Measurements from ENCODE around the gene ASMTL.
"Not testable (repeated sequence)": the region's sequence is repeated elsewhere in the genome, so short reads cannot be mapped to it uniquely, and the experiment has no call there.

Gene ASMTL

GRCh38 chrX:1388651-1389050 lies 64.1 kb downstream of the ASMTL start:
- Mint-ChIP-seq H3K27me3 (no peaks in the 10 kb centered on the region), H3K4me1 (peaks cover 56% of the 10 kb centered on the region), H3K4me3 (peak overlapping the region; percentile 21 to 71), H3K9me3 (no peaks in the 10 kb centered on the region), H3K27ac (peak overlapping the region in 1 of 2 donors; percentile 93)
- DNase-seq (no peak), ATAC-seq (no peak)

GRCh38 chrX:1387141-1387776 lies 65.5 kb downstream of the ASMTL start:
- no peaks in the 10 kb centered on the region for H3K9me3 Mint-ChIP-seq
- DNase-seq (peak in 1 of 2 donors; percentile 13), ATAC-seq (no peak)
- peak overlapping the region in 1 of 2 donors; percentile 93 for H3K27ac Mint-ChIP-seq
- H3K4me1 Mint-ChIP-seq = peaks cover 50% of the 10 kb centered on the region
- no peaks in the 10 kb centered on the region for H3K27me3 Mint-ChIP-seq
- H3K4me3 Mint-ChIP-seq = peak overlapping the region; percentile 21 to 33

GRCh38 chrX:1386338-1387127 lies 66.2 kb downstream of the ASMTL start:
- peak overlapping the region in 1 of 2 donors; percentile 84 for H3K27ac Mint-ChIP-seq
- H3K4me3 Mint-ChIP-seq = no peak overlapping the region
- H3K9me3 Mint-ChIP-seq = no peaks in the 10 kb centered on the region

GRCh38 chrX:1385253-1386223 lies 67.2 kb downstream of the ASMTL start:
- peaks cover 44% of the 10 kb centered on the region for H3K4me1 Mint-ChIP-seq
- ATAC-seq (no peak), DNase-seq (peak in 1 of 2 donors; percentile 11)
- no peaks in the 10 kb centered on the region for H3K27me3 Mint-ChIP-seq
- H3K4me3 Mint-ChIP-seq = no peak overlapping the region
- peak overlapping the region in 1 of 2 donors; percentile 84 for H3K27ac Mint-ChIP-seq
- no peaks in the 10 kb centered on the region for H3K9me3 Mint-ChIP-seq

More at GRCh38 chrX:1386338-1387127, 66.2 kb downstream of the ASMTL start:
- no peak for ATAC-seq
- Mint-ChIP-seq H3K27me3 (no peaks in the 10 kb centered on the region), H3K4me1 (peaks cover 54% of the 10 kb centered on the region)
- peak in 1 of 2 donors; percentile 13 for DNase-seq

- Mint-ChIP-seq H3K4me3 (no peak overlapping the region), H3K27me3 (no peaks in the 10 kb centered on the region)
Measured at GRCh38 chrX:1384658-1385252, 68.0 kb downstream of the ASMTL start.

GRCh38 chrX:1380672-1381233 lies 72.0 kb downstream of the ASMTL start:
- Mint-ChIP-seq H3K4me1 (peaks cover 6% of the 10 kb centered on the region), H3K4me3 (no peak overlapping the region), H3K27me3 (no peaks in the 10 kb centered on the region), H3K27ac (peak overlapping the region in 1 of 2 donors; percentile 27), H3K9me3 (no peaks in the 10 kb centered on the region)
- ATAC-seq = peak; percentile 41
- DNase-seq = peak in 1 of 2 donors; percentile 18

More at GRCh38 chrX:1384658-1385252, 68.0 kb downstream of the ASMTL start:
- DNase-seq = no peak
- ATAC-seq = no peak
- Mint-ChIP-seq H3K4me1 (peaks cover 39% of the 10 kb centered on the region), H3K9me3 (no peaks in the 10 kb centered on the region), H3K27ac (peak overlapping the region in 1 of 2 donors; percentile 59)

- peak; percentile 65 for ATAC-seq
- no peaks in the 10 kb centered on the region for H3K9me3 Mint-ChIP-seq
- peaks cover 6% of the 10 kb centered on the region for H3K4me1 Mint-ChIP-seq
- no peak overlapping the region for H3K4me3 Mint-ChIP-seq
- peak overlapping the region in 1 of 2 donors; percentile 93 for H3K27ac Mint-ChIP-seq
- H3K27me3 Mint-ChIP-seq = no peaks in the 10 kb centered on the region
- DNase-seq = peak in 1 of 2 donors; percentile 14
Measured at GRCh38 chrX:1378306-1378759, 74.4 kb downstream of the ASMTL start.

- DNase-seq = no peak
- no peak for ATAC-seq
- Mint-ChIP-seq H3K27me3 (no peaks in the 10 kb centered on the region), H3K9me3 (no peaks in the 10 kb centered on the region), H3K27ac (peak overlapping the region; percentile 73 to 74), H3K4me1 (peaks cover 9% of the 10 kb centered on the region), H3K4me3 (no peak overlapping the region)
Measured at GRCh38 chrX:1368385-1368698, 84.4 kb downstream of the ASMTL start.

GRCh38 chrX:1366363-1366762 lies 86.3 kb downstream of the ASMTL start:
- not testable (repeated sequence) for H3K4me3 Mint-ChIP-seq, H3K27me3 Mint-ChIP-seq, H3K4me1 Mint-ChIP-seq, ATAC-seq, H3K9me3 Mint-ChIP-seq, H3K27ac Mint-ChIP-seq, DNase-seq

- ATAC-seq (no peak), DNase-seq (no peak)
- H3K4me3 Mint-ChIP-seq = no peak overlapping the region
- H3K9me3 Mint-ChIP-seq = peaks cover 3 to 9% of the 10 kb centered on the region in 2 donors
- H3K4me1 Mint-ChIP-seq = no peaks in the 10 kb centered on the region
- H3K27me3 Mint-ChIP-seq = no peaks in the 10 kb centered on the region
- peak overlapping the region; percentile 0 to 67 for H3K27ac Mint-ChIP-seq
Measured at GRCh38 chrX:1361910-1362309, 90.8 kb downstream of the ASMTL start.

- Mint-ChIP-seq H3K4me1 (no peaks in the 10 kb centered on the region), H3K27me3 (no peaks in the 10 kb centered on the region), H3K9me3 (peaks cover 3 to 9% of the 10 kb centered on the region in 2 donors), H3K27ac (no peak overlapping the region), H3K4me3 (no peak overlapping the region)
- ATAC-seq (no peak), DNase-seq (no peak)
Measured at GRCh38 chrX:1361275-1361674, 91.4 kb downstream of the ASMTL start.

GRCh38 chrX:1360171-1360570 lies 92.5 kb downstream of the ASMTL start:
- DNase-seq = no peak
- no peak overlapping the region for H3K4me3 Mint-ChIP-seq
- no peaks in the 10 kb centered on the region for H3K27me3 Mint-ChIP-seq
- ATAC-seq = no peak
- peaks cover 8% of the 10 kb centered on the region for H3K4me1 Mint-ChIP-seq
- H3K9me3 Mint-ChIP-seq = peaks cover 3 to 9% of the 10 kb centered on the region in 2 donors
- peak overlapping the region in 1 of 2 donors; percentile 15 for H3K27ac Mint-ChIP-seq

- peaks cover 3 to 9% of the 10 kb centered on the region in 2 donors for H3K9me3 Mint-ChIP-seq
- ATAC-seq (no peak), DNase-seq (no peak)
- peaks cover 8% of the 10 kb centered on the region for H3K4me1 Mint-ChIP-seq
- H3K27ac Mint-ChIP-seq = peak overlapping the region; percentile 37 to 70
- H3K27me3 Mint-ChIP-seq = no peaks in the 10 kb centered on the region
- no peak overlapping the region for H3K4me3 Mint-ChIP-seq
Measured at GRCh38 chrX:1359477-1359873, 93.2 kb downstream of the ASMTL start.

GRCh38 chrX:1358793-1359476 lies 93.8 kb downstream of the ASMTL start:
- Mint-ChIP-seq H3K27me3 (no peaks in the 10 kb centered on the region), H3K27ac (peak overlapping the region in 1 of 2 donors; percentile 70), H3K4me1 (peaks cover 8% of the 10 kb centered on the region), H3K9me3 (peaks cover 3 to 9% of the 10 kb centered on the region in 2 donors), H3K4me3 (no peak overlapping the region)
- no peak for DNase-seq
- ATAC-seq = no peak

Data from stimulated activated naive CD8-positive, alpha-beta T cell treated with anti-CD3 and anti-CD28 coated beads, Interleukin-15, amount 100 ng/mL, for 72 hours (primary cell).